HG03432 (cell line): Measurements from ENCODE around the gene PPP1R2.

Source experiments
- ATAC-seq: cut with Tn5 transposase; IDR thresholded peaks from one replicate; pipeline ENCODE4 v1.9.1; 2021; ENCODE audit warnings: mild to moderate bottlenecking, moderate library complexity; ENCODE audit not compliant: unreplicated experiment

PPP1R2 gene

GRCh38 chr3:195566797-195567196, 23.7 kb upstream of the PPP1R2 start:
- ATAC-seq, result no peak

DNA sequence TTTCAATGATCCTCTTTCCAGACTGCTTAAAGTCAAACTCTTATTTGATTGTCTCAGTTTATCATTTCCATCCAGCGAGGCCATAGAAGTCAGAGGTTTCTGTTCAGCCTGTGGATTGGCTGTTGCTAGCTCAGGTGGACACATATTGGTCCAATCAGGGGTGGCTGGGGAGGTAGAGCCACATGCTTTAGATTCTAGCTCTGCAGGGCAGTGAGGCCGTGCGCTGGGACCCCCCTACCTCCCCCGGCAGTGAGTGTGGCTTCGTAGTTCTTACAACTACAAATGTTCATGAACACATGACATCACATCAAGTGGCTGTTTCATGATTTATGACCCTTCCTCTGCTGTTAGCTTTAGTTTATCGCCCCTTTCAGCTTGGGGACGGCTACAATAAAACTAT, 22.6 kb upstream of the PPP1R2 start:
- ATAC-seq, result no peak

- no peak for ATAC-seq
Observed at GRCh38 chr3:195563317-195563716, 20.2 kb upstream of the PPP1R2 start.

DNA sequence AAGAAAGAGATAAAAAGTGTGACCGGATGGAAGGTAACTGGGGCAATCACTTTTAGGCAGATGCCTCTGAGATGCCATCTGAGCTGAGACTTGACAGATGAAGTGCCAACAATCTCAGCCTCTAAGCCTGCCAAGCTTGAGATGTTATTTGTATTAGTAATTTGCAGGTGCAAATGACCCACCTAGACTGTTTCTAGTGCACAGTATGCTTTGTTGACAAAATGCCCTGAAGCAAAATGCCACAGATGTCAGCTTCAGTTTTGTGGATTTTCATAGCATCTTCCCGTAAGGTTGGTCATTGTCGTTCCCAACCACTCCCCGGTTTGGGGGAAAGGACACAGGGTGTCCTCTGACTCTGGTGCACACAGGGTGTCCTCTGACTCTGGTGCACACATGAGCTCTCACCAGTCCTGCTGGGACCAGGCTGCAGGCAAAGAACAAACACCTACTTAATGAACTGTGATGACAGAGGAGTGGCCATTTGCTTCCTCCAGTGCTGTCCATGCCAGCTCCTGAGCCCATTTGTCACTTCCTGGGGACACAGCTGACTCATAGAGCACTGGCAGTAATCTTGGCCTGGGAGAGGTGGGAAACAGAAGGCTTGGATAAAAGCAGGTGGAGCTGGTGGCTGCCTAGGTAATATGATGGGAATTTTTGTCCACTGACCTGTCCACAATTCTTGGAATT, 16.7 kb upstream of the PPP1R2 start:
- ATAC-seq, result no peak

DNA sequence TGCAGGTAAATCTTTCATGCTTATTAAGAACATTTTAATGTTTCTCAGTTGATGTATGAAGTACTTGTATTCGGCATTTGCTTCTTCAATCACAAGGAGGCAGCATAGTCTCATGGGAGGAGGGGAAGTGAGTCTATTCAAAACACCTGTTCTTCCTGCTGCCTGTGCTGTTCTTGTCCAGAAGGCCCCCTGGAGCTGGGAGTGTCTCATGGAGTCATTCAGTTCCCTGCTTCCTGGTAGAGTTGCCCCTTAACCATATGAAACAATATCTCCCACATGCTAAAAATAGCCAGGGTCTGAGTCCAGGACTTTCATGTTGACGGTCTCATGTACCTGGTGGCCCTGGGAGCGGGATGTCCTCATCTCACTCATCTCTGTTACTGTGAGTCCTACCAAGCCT, 15.5 kb upstream of the PPP1R2 start:
- no peak for ATAC-seq

- ATAC-seq, result no peak
Observed at GRCh38 chr3:195557322-195557721, 14.2 kb upstream of the PPP1R2 start.

DNA sequence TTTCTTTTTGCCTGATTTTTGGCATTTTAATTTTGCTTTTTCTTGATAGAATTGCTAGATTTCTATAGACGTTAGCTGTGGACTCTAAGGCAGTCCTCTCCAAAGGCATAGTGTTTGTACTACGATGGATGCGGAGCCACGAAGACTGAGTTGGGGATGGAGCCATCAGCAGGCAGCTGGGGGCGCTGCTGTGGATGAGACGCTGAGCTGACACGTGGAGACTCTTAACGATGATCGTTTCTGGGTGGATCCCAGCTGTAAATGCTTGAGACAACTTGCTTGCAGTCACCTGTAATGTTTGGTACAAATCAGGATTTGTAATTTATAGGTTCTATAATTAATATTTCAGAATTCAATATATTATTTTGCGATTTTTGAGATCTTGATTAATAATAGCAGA, 13.3 kb upstream of the PPP1R2 start:
- no peak for ATAC-seq

DNA sequence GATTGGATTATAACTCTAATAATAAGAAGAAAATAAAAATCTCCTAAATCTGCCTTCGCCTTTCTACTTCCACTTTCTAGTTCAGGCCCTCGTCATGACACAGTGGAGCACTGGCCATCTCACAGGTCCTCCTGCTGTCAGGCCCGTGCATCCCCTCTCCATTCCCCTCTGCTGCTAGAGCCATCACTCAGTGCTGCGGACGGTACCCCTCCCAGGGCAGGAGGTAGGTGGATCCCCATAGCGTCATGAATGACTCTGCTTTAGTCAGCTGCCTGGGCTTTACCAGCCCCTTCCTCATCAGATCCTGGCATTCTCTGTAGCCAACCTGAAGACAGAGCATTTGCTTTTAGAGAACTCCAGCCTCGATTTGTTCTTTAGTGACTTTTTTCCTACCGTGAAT, 12.0 kb upstream of the PPP1R2 start:
- no peak for ATAC-seq

DNA sequence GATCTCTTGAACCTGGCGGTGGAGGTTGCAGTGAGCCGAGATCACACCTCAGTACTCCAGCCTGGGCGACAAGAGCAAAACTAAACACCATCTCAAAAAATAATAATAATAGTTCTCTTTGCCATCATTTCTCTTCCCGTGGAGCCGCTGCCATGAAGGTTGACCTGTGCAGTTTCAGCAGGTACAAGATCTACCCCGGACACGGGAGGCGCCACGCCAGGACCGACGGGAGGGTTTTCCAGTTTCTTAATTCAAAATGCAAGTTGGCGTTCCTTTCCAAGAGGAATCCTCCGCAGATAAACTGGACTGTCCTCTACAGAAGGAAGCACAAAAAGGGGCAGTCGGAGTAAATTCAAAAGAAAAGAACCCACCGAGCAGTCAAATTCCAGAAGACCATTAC, 11.3 kb upstream of the PPP1R2 start:
- no peak for ATAC-seq

GRCh38 chr3:195553268-195553667, 10.1 kb upstream of the PPP1R2 start:
- ATAC-seq, result no peak

DNA sequence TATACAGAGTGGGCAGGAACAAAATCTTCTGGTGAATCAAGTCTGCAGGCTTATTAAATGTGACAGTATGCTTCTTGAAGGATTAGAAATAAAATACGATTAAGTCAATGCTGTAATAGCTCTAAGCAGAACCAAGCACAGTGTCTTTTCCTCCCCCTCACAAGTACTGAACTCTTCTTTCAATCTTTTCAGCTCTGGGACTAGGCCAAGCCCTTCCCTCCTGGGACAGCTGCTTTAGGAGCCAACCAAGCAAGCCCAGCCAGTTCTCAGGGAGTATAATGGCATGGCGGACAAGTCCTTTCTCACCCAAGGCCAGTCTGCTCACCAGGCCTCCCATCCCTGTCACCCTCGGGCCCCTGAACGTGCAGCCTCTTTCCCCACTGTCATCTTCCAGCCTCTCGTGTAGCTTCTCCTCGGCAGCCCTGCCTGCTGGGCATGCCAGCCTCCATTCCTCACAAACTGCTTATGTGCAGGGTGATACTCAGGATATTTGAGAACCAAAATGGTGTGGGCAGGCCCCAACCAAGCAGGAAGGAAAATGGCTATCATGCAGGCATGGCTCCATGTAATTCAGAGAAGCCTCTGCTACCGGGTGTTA, 8.4 kb upstream of the PPP1R2 start:
- ATAC-seq, result no peak

GRCh38 chr3:195550723-195551122, 7.6 kb upstream of the PPP1R2 start:
- peak; percentile 34 for ATAC-seq

- peak; percentile 64 for ATAC-seq
Observed at GRCh38 chr3:195549931-195550519, 6.9 kb upstream of the PPP1R2 start.

GRCh38 chr3:195548987-195549386, 5.9 kb upstream of the PPP1R2 start:
- ATAC-seq, result no peak

- ATAC-seq, result no peak
Observed at GRCh38 chr3:195548501-195548900, 5.4 kb upstream of the PPP1R2 start.

- ATAC-seq, result no peak
Observed at GRCh38 chr3:195548006-195548405, 4.9 kb upstream of the PPP1R2 start.

DNA sequence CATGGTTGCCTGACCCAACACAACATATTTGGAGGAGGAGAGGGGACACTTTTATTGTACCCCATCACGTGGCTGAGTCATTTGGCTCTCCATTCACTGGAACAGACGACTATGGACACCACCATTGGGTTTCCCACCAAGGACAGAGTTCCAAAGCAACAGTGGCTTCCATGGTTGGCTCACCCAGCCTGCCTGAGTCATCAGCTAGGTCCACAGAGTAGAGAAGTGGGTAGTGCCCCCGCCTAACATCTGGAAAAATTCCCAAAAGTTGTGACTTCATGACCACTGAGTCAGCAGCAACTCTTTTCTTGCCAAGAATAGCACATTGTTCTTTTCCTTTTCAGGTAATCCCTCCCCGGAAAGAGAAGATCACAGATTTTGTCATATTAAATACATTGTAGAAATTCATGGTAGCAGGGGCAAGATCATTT, 3.0 kb upstream of the PPP1R2 start:
- ATAC-seq, result no peak

GRCh38 chr3:195544634-195545033, 1.5 kb upstream of the PPP1R2 start:
- no peak for ATAC-seq

DNA sequence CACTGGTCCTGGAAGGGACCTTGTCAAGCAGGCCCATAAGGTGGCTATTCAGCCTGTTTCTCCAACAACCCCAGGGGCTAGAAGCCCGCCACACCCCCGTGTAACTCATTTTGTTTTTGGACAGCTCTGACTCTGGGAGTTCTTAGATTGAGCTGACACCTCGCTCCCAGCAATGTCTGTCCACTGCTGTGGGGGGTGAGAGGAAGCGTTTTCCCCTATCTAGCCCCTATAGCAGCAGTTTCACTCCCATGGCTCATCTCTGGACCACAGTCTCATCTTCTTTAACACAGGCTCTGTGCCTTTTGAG, 1.1 kb upstream of the PPP1R2 start:
- no peak for ATAC-seq

DNA sequence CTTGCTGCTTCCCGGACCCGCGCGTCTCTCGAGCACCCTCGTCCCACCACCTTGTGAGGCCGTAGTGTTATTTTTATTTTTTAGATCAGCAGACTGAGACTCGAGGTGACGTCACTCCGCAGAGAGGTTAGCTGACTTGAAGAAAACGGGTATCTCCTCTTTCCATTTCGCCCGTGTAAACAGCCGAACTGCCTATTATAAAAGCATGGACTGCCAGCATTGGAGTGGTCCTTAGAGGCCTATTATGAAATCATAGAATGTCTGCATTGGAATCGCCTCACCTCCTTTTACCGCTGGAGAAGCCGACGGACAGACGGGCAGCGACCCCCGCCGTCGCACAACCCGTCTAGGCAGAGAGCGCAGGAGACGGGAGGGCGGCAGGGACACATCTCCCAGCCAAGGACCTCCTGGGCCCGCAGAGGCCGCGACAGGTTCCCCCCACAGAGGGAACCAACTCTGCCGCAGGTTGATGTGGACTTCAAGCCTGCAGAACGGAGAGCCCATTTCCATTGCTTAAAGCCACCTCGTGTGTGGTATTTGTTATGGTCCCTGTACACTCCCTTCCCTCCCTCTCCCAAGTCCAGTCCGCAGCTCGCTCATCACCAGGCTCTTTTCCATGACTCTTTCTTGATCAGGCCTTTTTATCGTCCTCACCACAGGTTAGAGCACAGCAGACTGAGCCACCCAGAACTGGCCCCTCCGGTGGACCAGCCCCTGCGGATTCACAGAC, 540 bp upstream of the PPP1R2 start:
- ATAC-seq, result peak; percentile 9

GRCh38 chr3:195542316-195542697, 818 bp downstream of the PPP1R2 start:
- ATAC-seq, result no peak

DNA sequence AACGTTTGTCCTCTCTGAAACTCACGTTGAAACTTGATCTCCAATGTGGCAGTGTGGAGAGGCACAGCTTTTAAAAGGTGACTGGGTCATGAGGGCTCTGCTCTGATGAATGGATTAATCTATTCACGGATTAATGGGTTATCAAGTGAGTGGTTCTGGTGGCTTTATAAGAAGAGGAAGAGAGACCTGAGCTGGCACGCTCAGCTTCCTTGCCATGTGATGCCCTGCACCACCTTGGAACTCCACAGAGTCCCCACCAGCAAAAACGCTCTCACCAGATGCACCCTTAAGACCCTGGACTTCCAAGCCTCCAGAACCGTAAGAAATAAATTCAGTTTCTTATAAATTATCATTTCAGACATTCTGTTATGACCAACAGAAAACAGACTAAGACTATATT, 2.6 kb downstream of the PPP1R2 start:
- ATAC-seq, result no peak
